HG02943 (cell line): Measurements from ENCODE around the gene ENDOG.
"Not testable (repeated sequence)": the region's sequence is repeated elsewhere in the genome, so short reads cannot be mapped to it uniquely, and the experiment has no call there.

Experiments used
- ATAC-seq: cut with Tn5 transposase; IDR thresholded peaks from one replicate; pipeline ENCODE4 v1.9.1; 2021; ENCODE audit warnings: mild to moderate bottlenecking, low read depth, moderate library complexity; ENCODE audit not compliant: unreplicated experiment

Gene ENDOG

GRCh38 chr9:128854454-128854853 lies 36.2 kb downstream of the ENDOG start:
- ATAC-seq = not testable (repeated sequence)

GRCh38 chr9:128858476-128858875 lies 40.2 kb downstream of the ENDOG start:
- ATAC-seq = not testable (repeated sequence)

DNA sequence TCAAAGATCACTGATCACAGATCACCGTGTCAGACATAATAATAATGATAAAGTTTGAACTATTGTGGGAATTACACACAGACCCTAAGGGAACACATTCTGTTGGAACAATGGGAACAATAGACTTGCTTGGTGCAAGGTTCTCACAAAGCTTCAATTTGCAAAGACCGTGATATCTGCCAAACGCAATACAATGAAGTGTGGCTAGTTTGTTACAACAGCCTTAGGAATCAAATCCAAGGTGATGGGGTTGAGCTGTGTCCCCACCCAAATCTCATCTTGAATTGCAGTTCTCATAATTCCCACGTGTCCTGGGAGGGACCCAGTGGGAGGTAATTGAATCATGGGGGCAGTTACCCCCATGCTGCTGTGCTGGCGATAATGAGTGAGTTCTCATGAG lies 42.6 kb downstream of the ENDOG start:
- no peak for ATAC-seq

DNA sequence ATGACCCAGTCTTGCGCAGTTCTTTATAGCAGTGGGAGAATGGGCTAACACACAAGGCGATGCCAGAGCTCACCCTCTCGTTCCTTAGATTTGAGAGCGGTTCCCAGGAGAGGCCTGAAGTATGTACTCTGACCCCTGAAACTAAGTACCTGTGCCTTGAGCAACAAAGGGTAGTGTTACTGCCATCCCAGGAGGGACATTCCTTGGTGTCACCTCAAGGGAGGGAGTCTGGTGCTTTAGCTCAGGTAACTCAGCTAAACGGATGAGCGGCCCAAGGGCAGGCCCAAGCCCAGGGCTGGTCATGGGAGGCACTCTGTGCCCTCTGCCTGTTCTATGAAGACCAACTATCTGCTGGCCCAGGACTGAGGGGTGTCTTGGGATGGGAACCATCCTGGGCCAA lies 43.2 kb downstream of the ENDOG start:
- ATAC-seq = no peak

- ATAC-seq = no peak
Measured at GRCh38 chr9:128862401-128862851, 44.1 kb downstream of the ENDOG start.

GRCh38 chr9:128863647-128864046 lies 45.3 kb downstream of the ENDOG start:
- ATAC-seq = no peak

DNA sequence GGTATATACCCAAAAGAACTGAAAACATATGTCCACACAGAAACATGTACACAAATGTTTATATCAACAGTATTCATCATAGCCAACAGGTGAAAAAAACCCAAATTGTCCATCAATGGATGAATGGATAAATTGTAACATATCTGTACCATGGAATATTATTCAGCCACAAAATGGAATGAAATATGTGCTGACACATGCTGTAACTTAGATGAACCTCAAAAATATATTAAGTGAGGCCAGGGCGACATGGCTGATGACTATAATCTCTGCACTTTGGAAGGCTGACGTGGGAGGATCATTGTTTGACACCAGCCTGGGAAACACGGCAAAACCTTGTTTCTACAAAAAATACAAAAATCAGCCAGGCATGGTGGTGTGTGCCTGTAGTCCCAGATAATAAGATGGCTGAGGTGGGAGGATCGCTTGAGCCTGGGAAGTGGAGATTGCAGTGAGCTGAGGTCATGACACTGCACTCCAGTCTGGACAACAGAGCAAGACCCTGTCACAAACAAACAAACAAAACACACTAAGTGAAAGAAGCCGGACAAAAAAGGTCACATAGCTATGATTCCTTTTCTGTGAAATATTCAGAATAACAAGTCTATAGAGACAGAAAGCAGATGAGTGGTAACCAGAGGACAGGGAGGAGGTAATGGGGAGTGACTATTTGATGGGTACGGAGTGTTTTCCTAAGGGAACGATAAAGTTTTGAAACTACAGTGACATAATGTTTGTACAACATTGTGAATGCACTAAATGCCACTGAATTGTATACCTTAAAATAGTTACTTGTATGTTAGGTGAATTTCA lies 52.0 kb downstream of the ENDOG start:
- ATAC-seq = no peak

DNA sequence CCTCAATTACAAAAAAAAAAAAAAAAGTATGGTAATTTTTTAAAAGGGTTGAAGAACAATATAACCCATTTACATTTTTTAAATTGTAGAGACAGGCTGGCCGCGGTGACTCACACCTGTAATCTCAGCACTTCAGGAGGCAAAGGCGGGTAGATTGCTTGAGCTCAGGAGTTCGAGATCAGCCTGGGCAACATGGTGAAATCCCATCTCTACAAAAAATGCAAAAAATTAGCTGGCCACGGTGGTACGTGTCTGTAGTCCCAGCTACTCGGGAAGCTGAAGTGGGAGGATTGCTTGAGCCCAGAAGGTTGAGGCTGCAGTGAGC lies 52.6 kb downstream of the ENDOG start:
- not testable (repeated sequence) for ATAC-seq
